ENCODE measurements around the gene SLC13A4. TPM values are rescaled to one million over a fixed set of nuclear protein-coding genes. Genes with fewer than 3 reads are reported as not detected.

Gene SLC13A4
- total RNA-seq, 1 experiment from 2014 or later, result not detected

DNA sequence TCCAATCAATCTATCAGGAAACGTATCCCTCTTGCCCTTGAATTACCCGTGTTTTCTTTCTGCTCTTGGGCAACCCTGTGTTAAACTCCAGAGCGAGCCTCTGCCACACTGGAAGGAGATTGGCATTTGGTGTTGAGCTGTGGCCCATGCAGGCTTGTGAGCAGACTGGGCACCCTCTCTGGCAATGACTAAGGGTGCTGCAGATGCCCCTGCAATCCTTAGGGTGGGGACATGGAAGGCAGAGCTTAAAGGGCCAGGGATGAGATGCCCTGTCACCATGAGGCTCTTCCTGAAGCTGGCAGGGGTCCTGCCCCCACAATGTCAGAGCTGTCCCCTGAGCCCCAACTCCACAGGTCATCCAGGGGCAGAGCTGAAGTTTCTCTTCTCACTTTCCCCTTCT, 40.1 kb upstream of the SLC13A4 start:
- ChIA-PET CTCF (no interaction called here), POLR2A (no interaction called here)
- Histone ChIP-seq H3K4me1 (ENCODE audit: control insufficient read depth, insufficient read depth, low read length) (no peaks in the 10 kb centered on the region), H3K27ac (ENCODE audit: low read length) (no peak overlapping the region), H3K36me3 (ENCODE audit: control insufficient read depth, insufficient read depth, low read length) (no peaks in the 10 kb centered on the region), H3K4me3 (ENCODE audit: low read depth in 2 of 2, low read length in 2 of 2) (no peak overlapping the region), H3K9me3 (ENCODE audit: control insufficient read depth, insufficient read depth, low read depth, low read length) (no peaks in the 10 kb centered on the region), H3K27me3 (ENCODE audit: control insufficient read depth, insufficient read depth, low read length) (peaks cover 9% of the 10 kb centered on the region; the same call in 1 of the 2 replicates)
- ATAC-seq, result no peak
- no peak for TF ChIP-seq TCF7L2 (IDR thresholded peaks at IDR 0.05; ENCODE audit: low read depth, low read length)
- TF ChIP-seq, protein P1, sequence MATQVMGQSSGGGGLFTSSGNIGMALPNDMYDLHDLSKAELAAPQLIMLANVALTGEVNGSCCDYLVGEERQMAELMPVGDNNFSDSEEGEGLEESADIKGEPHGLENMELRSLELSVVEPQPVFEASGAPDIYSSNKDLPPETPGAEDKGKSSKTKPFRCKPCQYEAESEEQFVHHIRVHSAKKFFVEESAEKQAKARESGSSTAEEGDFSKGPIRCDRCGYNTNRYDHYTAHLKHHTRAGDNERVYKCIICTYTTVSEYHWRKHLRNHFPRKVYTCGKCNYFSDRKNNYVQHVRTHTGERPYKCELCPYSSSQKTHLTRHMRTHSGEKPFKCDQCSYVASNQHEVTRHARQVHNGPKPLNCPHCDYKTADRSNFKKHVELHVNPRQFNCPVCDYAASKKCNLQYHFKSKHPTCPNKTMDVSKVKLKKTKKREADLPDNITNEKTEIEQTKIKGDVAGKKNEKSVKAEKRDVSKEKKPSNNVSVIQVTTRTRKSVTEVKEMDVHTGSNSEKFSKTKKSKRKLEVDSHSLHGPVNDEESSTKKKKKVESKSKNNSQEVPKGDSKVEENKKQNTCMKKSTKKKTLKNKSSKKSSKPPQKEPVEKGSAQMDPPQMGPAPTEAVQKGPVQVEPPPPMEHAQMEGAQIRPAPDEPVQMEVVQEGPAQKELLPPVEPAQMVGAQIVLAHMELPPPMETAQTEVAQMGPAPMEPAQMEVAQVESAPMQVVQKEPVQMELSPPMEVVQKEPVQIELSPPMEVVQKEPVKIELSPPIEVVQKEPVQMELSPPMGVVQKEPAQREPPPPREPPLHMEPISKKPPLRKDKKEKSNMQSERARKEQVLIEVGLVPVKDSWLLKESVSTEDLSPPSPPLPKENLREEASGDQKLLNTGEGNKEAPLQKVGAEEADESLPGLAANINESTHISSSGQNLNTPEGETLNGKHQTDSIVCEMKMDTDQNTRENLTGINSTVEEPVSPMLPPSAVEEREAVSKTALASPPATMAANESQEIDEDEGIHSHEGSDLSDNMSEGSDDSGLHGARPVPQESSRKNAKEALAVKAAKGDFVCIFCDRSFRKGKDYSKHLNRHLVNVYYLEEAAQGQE (IDR thresholded peaks at IDR 0.05; ENCODE audit: insufficient read depth in 1 of 2, low read depth in 2 of 2, low read length in 1 of 2), result no peak
- TF ChIP-seq SIN3A (IDR thresholded peaks at IDR 0.05; ENCODE audit: borderline replicate concordance, insufficient read depth, low read depth, low read length), result no peak
- TF ChIP-seq, protein P2, sequence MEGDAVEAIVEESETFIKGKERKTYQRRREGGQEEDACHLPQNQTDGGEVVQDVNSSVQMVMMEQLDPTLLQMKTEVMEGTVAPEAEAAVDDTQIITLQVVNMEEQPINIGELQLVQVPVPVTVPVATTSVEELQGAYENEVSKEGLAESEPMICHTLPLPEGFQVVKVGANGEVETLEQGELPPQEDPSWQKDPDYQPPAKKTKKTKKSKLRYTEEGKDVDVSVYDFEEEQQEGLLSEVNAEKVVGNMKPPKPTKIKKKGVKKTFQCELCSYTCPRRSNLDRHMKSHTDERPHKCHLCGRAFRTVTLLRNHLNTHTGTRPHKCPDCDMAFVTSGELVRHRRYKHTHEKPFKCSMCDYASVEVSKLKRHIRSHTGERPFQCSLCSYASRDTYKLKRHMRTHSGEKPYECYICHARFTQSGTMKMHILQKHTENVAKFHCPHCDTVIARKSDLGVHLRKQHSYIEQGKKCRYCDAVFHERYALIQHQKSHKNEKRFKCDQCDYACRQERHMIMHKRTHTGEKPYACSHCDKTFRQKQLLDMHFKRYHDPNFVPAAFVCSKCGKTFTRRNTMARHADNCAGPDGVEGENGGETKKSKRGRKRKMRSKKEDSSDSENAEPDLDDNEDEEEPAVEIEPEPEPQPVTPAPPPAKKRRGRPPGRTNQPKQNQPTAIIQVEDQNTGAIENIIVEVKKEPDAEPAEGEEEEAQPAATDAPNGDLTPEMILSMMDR (IDR thresholded peaks at IDR 0.05), result no peak
- no peak for TF ChIP-seq POLR2AphosphoS5 (IDR thresholded peaks at IDR 0.05; ENCODE audit: low read depth, low read length)
- DNase-seq (ENCODE audit: low read depth, low spot score), result no peak
- BruUV-seq (replicated peaks), result no TSS peak
- in situ Hi-C loops (cut with HindIII; ENCODE audit: low pct_unique_long_range_greater_than_20kb, low sequenced_read_pairs), result no loop called here
- intact Hi-C loops (cut with micrococcal nuclease; ENCODE audit: unreplicated experiment), result no loop called here

DNA sequence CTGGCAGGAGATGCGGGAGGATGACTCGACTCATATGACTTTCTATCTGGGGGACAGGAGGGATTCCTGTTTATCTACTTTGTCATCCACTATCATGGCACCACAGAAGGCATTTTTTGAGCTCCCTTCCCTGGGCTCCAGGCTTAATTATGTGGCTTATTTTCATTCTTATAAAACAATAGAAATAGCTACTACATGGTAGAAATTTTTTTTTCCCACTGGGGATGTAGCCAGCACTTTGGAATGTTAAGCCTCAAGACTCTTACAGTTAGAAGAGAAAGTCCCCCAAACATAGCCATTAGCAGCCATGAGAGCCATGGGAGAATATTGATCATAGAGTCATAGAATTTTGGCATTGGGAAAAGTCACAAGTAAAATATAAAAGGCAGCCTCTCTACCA, 35.3 kb upstream of the SLC13A4 start:
- DNase-seq (ENCODE audit: low read depth, low spot score), result no peak
- CTCF ChIA-PET, result no interaction called here

More for the DNA sequence above, 35.3 kb upstream of the SLC13A4 start:
- H3K27ac ChIP-seq (ENCODE audit: low read length), result no peak overlapping the region
- no TSS peak for BruUV-seq (replicated peaks)
- TF ChIP-seq POLR2AphosphoS5 (IDR thresholded peaks at IDR 0.05; ENCODE audit: low read depth, low read length) (no peak), TCF7L2 (IDR thresholded peaks at IDR 0.05; ENCODE audit: low read depth, low read length) (no peak), SIN3A (IDR thresholded peaks at IDR 0.05; ENCODE audit: borderline replicate concordance, insufficient read depth, low read depth, low read length) (no peak)
- TF ChIP-seq, protein P2 (IDR thresholded peaks at IDR 0.05), result no peak
- TF ChIP-seq, protein P1 (IDR thresholded peaks at IDR 0.05; ENCODE audit: insufficient read depth in 1 of 2, low read depth in 2 of 2, low read length in 1 of 2), result no peak
- H3K4me1 ChIP-seq (ENCODE audit: control insufficient read depth, insufficient read depth, low read length), result no peaks in the 10 kb centered on the region
- ATAC-seq, result no peak
- no peaks in the 10 kb centered on the region for H3K36me3 ChIP-seq (ENCODE audit: control insufficient read depth, insufficient read depth, low read length)
- POLR2A ChIA-PET, result no interaction called here
- peaks cover 9% of the 10 kb centered on the region for H3K27me3 ChIP-seq (ENCODE audit: control insufficient read depth, insufficient read depth, low read length)
- H3K4me3 ChIP-seq (ENCODE audit: low read depth in 2 of 2, low read length in 2 of 2), result no peak overlapping the region
- intact Hi-C loops (cut with micrococcal nuclease; ENCODE audit: unreplicated experiment), result no loop called here
- in situ Hi-C loops (cut with HindIII; ENCODE audit: low pct_unique_long_range_greater_than_20kb, low sequenced_read_pairs), result no loop called here
- H3K9me3 ChIP-seq (ENCODE audit: control insufficient read depth, insufficient read depth, low read depth, low read length), result no peaks in the 10 kb centered on the region
